HEK293 (cell line): ENCODE data around the gene PSMA7.

ENCODE experiments used
- CTCF ChIP-seq: fragments of 450-650 bp; formaldehyde crosslinking; IDR thresholded peaks from 2 replicates; pipeline ENCODE4 v1.5.1; 2016; ENCODE audit warnings: missing biosample characterization, missing genetic modification characterization
- PBX3 ChIP-seq: sonication (generic); formaldehyde crosslinking; IDR thresholded peaks from 2 replicates; pipeline ENCODE4 v1.8.1; 2022; ENCODE audit warnings: mild to moderate bottlenecking, moderate library complexity, missing genetic modification reagents
- TCF7L2 ChIP-seq: IDR thresholded peaks from 2 replicates; pipeline ENCODE4 v1.6.1; 2011; ENCODE audit warnings: low read depth, mild to moderate bottlenecking, inconsistent platforms, low read length, moderate library complexity, borderline replicate concordance
- ZBTB8A ChIP-seq: fragments of 450-650 bp; formaldehyde crosslinking; IDR thresholded peaks from 2 replicates; pipeline ENCODE4 v1.5.1; 2016; ENCODE audit warnings: missing biosample characterization, missing genetic modification characterization
- ZNF140 ChIP-seq: fragments of 450-650 bp; formaldehyde crosslinking; IDR thresholded peaks from 2 replicates; pipeline ENCODE4 v1.5.1; 2016; ENCODE audit warnings: missing biosample characterization, missing genetic modification characterization

- TF ChIP-seq ZBTB8A (tag by site-specific recombination) (no peak), PBX3 (CRISPR knock-in tag) (no peak), ZNF140 (tag by site-specific recombination) (no peak), CTCF (tag by site-specific recombination) (no peak), TCF7L2 (no peak)
These were observed 10.8 kb downstream of the PSMA7 start for GRCh38 chr20:62132421-62132820.
